H1 (cell line): ENCODE data around the gene PXDN. TPM values are rescaled to one million over a fixed set of nuclear protein-coding genes. Genes with fewer than 3 reads are reported as not detected.

Experiments used
- HDAC2 ChIP-seq, 2 experiments: fragments of 300-600 bp in 1 of 2; sonication (generic) in 1 of 2; IDR thresholded peaks; 2 replicates each; pipeline ENCODE4 v1.6.1; 2011 to 2012; ENCODE audit warnings: low read depth in 2 of 2, low read length in 2 of 2, mild to moderate bottlenecking in 2 of 2, moderate library complexity in 2 of 2, borderline replicate concordance in 1 of 2, inconsistent platforms in 1 of 2
- RFX5 ChIP-seq: IDR thresholded peaks from 2 replicates; pipeline ENCODE4 v1.6.1; 2011; ENCODE audit warnings: low read depth, low read length, improper control_type of control experiment, borderline replicate concordance
- TEAD4 ChIP-seq: IDR thresholded peaks from 2 replicates; pipeline ENCODE4 v1.6.1; 2012; ENCODE audit warnings: low read depth, low read length, inconsistent platforms, mixed read lengths
- polyA plus RNA-seq, 7 experiments: library from polyadenylated mRNA; depleted of rRNA in 3 of 7; stranded (reverse) in 5 of 7; unstranded in 2 of 7; fragments of >200 nt in 5 of 7; fragments of 200-250 nt in 2 of 7; gene quantifications; 1 replicate in 5 of 7; 2 replicates in 1 of 7; 4 replicates in 1 of 7; pipeline versions ENCODE4 v1.2.1 to v1.2.3, GENCODE V29; 2011 to 2013; ENCODE audit warnings: missing spikeins in 2 of 7, mixed read lengths in 2 of 7
- total RNA-seq: library from RNA; stranded (reverse); fragmentation: NEBNext Ultra II Directional; extraction: Animal tissue kit (Norgen Biotek cat#: 25700); gene quantifications from 2 replicates; pipeline ENCODE4 v1.2.1, GENCODE V29; 2021

Gene PXDN
- total and polyA plus RNA-seq, 2 of the 8 experiments (the other 6 are each of a cell fraction or from before 2014, with no cell fraction given), result 104 to 141 TPM

DNA sequence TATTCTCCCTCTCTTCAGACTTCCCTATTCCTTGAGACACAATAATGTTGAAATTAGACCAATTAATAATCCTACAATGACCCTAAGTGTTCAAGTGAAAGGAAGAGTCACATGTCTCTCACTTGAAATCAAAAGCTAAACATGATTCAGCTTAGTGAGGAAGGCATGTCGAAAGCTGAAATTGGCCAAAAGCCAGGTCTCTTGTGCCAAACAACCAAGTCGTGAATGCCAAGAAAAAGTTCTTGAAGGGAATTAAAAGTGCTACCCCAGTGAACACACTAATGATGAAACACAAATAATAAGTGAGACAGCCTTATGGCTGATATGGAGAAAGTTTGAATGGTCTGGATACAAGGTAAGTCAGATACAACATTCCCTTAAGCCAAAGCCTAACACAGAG is 115.4 kb downstream of the PXDN start (continued):
- TF ChIP-seq TEAD4, result no peak
- no peak for TF ChIP-seq RFX5
- TF ChIP-seq HDAC2 (IDR thresholded peaks at IDR 0.05; ENCODE audit: borderline replicate concordance in 1 of 2, low read depth in 2 of 2, low read length in 2 of 2), result no peak
- TF ChIP-seq, all 59 proteins: peak for 0
